Fibroblast of the aortic adventitia (primary cell): Measurements from ENCODE around the gene BAZ2B. TPM values are rescaled to one million over a fixed set of nuclear protein-coding genes. Genes with fewer than 3 reads are reported as not detected.
"Not testable (repeated sequence)": the region's sequence is repeated elsewhere in the genome, so short reads cannot be mapped to it uniquely, and the experiment has no call there.

Source experiments
- DNase-seq: peaks from one replicate; pipeline ENCODE4 v3.0.0-alpha.2; 2010; ENCODE audit warnings: low read depth
- H3K4me3 ChIP-seq: 2 replicates; pipeline ENCODE4 v1.5.1; 2011; ENCODE audit warnings: low read depth, mild to moderate bottlenecking, control low read depth, low read length, moderate library complexity
- CTCF ChIP-seq: IDR thresholded peaks from 2 replicates; pipeline ENCODE4 v1.5.1; 2011; ENCODE audit warnings: mild to moderate bottlenecking, low read length, control low read depth, inconsistent platforms; ENCODE audit not compliant: insufficient read depth
- total RNA-seq: library from RNA; depleted of rRNA; stranded (reverse); fragments of >200 nt; gene quantifications from 2 replicates; pipeline ENCODE4 v1.2.3, GENCODE V29; 2012; ENCODE audit warnings: low replicate concordance

BAZ2B gene
- total RNA-seq, 1 donor, result 72.3 TPM

- no peak overlapping the region for H3K4me3 ChIP-seq
- DNase-seq, result no peak
- TF ChIP-seq CTCF, result no peak
Observed at GRCh38 chr2:159380685-159381239, 235.6 kb downstream of the BAZ2B start.

- no peak overlapping the region for H3K4me3 ChIP-seq
- TF ChIP-seq CTCF, result no peak
- DNase-seq, result no peak
Observed at GRCh38 chr2:159379181-159379580, 237.2 kb downstream of the BAZ2B start.

- TF ChIP-seq CTCF, result no peak
Observed at GRCh38 chr2:159375241-159375640, 241.1 kb downstream of the BAZ2B start.

GRCh38 chr2:159371506-159371905 is 244.8 kb downstream of the BAZ2B start:
- no peak for DNase-seq
- no peak for TF ChIP-seq CTCF

More at GRCh38 chr2:159375241-159375640, 241.1 kb downstream of the BAZ2B start:
- DNase-seq, result no peak
- no peak overlapping the region for H3K4me3 ChIP-seq

GRCh38 chr2:159366538-159366937 is 249.8 kb downstream of the BAZ2B start:
- TF ChIP-seq CTCF, result no peak
- H3K4me3 ChIP-seq, result no peak overlapping the region
- DNase-seq, result peak; percentile 8

More at GRCh38 chr2:159371506-159371905, 244.8 kb downstream of the BAZ2B start:
- no peak overlapping the region for H3K4me3 ChIP-seq

GRCh38 chr2:159362816-159363251 is 253.5 kb downstream of the BAZ2B start:
- TF ChIP-seq CTCF, result no peak
- H3K4me3 ChIP-seq, result no peak overlapping the region
- DNase-seq, result peak; percentile 84

GRCh38 chr2:159362094-159362493 is 254.3 kb downstream of the BAZ2B start:
- H3K4me3 ChIP-seq, result no peak overlapping the region
- DNase-seq, result no peak
- TF ChIP-seq CTCF, result no peak

- DNase-seq, H3K4me3 ChIP-seq: not testable (repeated sequence)
Observed at GRCh38 chr2:159361603-159362002, 254.7 kb downstream of the BAZ2B start.
